Ramos (cell line): ENCODE data around the gene PRH1.

ENCODE experiments used
- in situ Hi-C: fragments of 300-500 bp; cut with MboI; formaldehyde crosslinking; loops from one replicate; pipeline ENCODE4 v1.14.3; 2022; ENCODE audit warnings: low sequenced_read_pairs; ENCODE audit not compliant: unreplicated experiment

PRH1 gene

DNA sequence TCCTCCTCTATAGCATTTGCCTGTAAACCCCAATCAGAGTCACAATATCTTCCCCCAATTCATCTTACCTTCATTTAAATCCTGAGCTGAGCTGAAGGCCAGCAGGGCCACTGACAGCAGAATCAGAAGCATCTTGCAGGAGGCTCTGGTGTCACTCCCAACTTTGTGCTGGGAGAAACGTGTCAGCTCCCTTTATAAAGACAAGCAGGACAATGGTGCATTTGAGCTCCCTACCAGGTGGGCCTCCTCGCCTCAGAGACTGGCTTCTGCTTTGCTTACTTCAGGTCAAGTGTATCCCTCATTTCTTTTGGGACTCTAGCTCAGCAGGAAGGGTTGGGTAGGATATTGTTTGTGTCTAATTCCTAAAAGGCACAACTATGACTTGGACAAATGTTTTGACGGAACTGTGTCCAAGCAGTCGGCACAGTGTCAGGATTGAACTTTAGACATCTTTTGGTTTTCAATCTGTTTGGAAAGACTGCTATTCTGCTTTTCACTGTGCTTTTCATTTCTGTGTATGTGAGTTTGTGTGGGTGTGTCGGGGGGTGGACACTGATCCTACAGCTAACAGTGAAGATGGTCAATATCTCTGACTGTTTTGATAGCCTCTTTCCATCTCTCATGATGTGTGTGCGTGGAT, at the start of gene PRH1:
PRH1 (minus strand) TSS at position 170 of the 640 bp plus-strand sequence; CDS start at position 132, 38 bp downstream.
- in situ Hi-C loops = no loop called here

DNA sequence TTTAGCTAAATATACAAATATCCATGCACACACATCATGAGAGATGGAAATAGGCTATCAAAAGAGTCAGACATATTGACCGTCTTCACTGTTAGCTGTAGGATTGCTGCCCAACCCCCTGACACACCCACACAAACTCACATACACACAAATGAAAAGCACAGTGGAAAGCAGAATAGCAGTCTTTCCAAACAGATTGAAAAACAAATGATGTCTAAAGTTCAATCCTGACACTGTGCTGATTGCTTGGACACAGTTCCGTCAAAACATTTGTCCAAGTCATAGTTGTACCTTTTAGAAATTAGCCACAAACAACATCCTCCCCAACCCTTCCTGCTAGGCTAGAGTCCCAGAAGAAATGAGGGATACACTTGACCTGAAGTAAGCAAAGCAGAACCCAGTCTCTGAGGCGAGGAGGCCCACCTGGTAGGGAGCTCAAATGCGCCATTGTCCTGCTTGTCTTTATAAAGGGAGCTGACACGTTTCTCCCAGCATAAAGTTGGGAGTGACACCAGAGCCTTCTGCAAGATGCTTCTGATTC, 44.8 kb upstream of the PRH1 start, which contains the start of gene PRH2:
PRH2 (plus strand) TSS at position 491 of the 541 bp plus-strand sequence; CDS start at position 529, 38 bp downstream.
- in situ Hi-C loops = no loop called here

DNA sequence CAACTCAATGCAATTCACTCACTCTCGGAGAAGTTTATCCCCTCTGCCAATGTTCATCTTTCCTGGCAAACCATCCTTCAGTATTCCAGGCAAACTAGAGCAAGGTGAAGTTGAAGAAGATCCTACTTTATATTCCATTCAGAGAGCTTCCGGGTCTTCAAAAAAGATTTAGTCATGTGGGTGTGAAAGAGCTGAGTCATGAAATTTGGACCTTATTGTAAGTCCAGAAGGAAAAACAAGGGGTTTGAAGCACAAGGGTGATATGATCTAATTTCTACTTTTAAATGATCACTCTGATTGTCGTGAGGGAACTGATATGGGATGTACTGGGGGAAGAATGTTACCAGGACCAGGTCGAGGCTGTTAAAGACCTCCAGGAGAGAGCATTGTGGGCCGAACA, 42.2 kb upstream of the PRH1 start:
- in situ Hi-C loops = no loop called here

DNA sequence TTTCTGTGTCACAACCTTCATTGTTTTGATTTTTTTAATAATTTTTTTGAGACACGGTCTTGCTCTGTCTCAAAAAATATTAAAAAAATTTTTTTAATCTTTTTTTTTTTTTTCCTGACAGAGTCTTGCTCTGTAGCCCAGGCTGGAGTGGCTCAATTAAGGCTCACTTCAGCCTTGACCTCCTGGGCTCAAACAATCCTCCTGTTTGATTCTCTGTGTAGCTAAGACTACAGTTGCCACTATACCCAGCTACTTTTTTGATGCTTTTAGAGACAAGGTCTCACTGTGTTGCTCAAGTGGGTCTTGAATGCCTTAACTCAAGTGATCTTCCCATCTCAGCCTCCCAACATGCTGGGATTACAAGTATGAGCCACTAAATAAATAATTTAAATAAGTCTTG, 35.8 kb upstream of the PRH1 start:
- in situ Hi-C loops = no loop called here

DNA sequence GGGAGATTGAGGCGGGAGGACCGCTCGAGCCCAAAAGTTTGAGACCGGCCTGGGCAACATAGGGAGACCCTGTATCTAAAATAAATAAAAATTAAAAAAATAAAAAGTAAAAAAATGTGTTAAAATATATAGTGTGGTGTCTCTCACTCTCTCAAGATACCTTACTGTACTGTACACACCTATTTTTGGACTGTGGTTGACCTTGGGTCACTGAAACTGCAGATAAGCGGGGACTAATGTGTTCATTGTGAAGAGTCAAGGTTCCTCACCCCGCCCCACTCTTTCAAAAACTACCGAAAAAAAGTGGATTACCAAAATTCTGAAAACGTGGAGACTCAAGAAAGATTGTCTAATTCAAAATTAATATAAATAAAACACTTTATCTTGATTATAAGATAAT, 26.3 kb upstream of the PRH1 start:
- in situ Hi-C loops = no loop called here

DNA sequence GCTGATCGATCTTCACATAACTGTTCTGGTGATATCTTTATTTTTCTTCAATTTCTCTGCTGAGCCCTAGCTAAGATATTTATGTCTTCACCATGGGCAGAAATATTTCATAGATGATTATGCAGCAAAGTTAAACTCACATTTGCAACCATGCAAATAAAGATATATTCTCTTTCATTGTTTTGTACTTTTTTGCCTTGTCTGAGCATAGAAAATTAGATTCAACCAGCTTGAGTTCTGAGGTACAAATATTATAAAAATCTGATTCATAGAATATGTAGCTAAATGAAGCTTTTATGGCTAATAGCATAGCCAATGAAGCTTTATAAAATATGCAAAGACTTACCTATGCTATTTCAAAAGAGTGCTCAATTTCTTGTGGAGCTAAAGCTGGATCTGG, 25.4 kb upstream of the PRH1 start, which contains the start of gene TAS2R13:
TAS2R13 (minus strand) TSS at position 101 of the 400 bp plus-strand sequence. CDS start 264 bp downstream, outside the sequence.
- in situ Hi-C loops = no loop called here

DNA sequence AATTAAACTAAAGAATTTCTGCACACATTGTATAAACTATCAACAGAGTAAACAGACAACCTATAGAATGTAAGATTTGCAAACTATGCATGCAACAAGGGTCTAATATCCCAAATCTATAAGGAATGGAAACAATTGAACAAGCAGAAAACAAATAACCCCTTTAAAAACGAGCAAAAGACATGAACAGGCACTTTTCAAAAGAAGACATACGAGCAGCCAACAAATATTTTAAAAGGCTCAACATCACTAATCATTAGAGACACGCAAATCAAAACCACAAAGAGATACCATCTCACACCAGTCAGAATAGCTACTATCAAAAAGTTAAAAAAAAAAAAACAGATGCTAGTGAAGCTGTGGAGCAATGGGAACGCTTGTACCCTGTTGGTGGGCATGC, 20.6 kb upstream of the PRH1 start:
- in situ Hi-C loops = no loop called here

DNA sequence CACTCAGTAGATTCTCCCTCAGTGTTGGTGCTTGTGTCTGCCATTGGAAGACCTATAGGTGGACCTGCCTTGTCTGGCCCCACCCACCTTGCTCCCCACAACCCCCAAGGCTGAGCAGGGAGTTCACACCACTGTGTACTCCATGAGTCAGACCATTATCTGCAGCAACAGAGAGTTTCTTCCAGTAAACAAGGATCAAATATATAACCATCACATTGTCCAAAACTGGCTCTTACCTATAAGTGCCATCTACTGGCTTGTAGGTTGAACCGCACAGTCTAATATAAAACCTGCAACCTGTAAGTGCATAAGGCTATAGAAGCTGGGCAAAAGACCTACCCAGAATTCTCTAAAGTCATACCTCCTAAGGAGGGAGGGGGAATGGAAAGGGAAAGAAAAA, 17.4 kb upstream of the PRH1 start:
- in situ Hi-C loops = no loop called here

DNA sequence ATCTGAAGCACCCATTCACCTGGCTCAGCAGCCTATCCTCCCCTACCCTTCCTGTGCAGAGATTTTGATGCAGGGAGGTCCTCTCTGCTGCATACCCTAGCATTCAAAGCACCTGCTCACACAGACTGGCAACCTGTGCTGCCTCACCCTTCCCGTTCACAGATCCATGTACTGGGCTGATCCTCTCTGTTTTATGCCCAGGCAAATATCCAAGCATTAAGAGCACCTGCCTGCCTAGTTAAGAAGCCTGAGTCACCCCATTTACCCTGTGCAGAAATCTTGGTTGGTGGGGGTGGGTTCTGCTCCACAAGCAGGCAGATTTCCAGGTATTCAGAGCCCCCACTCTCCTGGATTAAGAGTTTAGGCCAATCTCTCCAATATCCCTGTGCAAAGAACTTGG, 16.9 kb upstream of the PRH1 start:
- in situ Hi-C loops = no loop called here

DNA sequence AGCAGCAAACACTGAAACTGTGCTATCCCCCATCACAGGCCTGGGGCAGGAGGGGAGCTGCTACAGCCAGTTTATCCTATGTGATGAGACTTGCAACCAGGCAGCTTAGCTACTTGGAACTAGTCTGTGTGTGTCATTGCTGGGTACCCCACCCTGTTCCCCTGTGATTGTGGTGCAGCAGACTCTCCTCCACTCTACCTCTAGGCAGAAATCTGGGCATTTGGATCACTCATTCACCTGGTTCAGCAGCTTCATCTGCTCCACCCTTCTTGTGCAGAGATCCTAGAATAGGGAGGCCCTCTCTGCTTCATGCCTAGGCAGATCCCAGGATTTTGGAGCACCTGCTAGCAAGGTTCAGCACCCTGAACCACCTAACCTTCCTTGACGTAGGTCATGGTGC, 16.5 kb upstream of the PRH1 start:
- in situ Hi-C loops = no loop called here

DNA sequence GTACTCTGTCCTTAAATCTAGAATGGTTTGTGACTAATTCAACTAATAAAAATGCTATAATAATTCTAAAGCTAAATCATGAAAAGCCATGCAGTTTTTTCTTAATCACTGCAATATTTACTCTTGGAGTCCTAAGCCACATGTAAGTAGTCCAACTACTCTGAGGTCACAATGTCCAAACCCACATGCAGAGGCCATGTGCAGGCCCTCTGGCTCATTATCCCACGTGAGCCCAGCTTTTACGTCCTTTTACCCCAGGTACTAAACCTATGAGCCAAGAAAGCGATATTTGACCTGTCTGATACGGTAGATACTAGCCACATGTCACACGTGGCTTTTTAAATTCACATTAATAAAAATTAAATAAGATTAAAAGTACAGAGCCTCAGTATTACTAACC, 12.8 kb upstream of the PRH1 start:
- in situ Hi-C loops = no loop called here

DNA sequence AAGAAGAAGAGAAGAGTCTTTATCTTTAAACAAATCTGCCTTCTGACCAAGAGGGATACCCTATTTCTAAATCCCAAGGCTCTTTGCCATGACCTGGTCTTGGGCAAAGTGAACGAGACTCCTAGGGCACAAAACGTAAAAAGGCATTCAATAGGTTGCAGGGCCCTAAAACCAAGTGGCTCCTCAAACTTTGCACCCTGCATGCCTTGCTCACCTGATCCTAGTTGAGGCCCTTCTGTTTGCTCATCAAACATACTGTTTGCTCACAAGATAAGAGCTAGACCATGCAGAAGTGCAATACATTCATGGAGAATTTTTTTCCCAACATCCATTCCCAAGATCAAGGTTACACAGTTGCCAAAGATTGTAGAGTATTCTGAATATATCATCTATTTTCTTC, 7.9 kb upstream of the PRH1 start:
- in situ Hi-C loops = no loop called here

DNA sequence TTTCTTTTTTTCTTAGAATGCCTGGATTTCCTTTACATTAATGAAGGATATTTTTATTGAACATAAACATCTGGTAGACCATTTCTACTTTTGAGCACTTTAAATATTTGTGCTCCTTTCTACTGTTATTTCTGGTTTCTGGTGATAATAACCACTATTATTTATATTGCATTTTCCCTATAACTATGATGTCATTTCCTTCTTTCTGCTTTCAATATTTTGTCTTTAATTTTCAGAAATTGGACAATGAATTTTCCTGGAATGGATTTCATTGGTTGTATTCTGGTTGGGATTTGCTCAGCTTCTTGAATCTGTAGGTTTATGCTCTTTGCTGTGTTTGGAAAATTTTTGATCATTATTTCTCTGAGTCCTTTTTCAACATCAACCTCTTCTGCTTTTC, 5.2 kb upstream of the PRH1 start:
- in situ Hi-C loops = no loop called here

DNA sequence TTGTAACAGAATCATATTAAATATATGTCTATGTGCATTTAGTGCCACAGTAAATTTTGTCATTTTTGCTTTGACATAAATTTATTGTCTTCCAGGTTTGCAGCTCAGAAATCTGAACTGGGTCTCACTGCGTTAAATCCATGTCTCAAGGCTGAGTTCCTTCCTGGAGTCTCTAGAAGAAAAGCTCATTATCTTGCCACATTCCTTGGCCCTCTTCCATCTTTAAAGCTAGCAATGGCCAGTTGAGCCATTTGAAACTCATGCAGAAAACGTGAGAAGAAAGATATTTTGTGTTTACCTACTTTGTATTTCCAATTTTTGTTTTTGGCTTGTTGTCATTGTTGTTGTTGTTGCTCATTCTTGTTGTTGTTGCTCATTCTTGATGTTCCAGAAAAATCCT, 10.7 kb downstream of the PRH1 start:
- in situ Hi-C loops = no loop called here

DNA sequence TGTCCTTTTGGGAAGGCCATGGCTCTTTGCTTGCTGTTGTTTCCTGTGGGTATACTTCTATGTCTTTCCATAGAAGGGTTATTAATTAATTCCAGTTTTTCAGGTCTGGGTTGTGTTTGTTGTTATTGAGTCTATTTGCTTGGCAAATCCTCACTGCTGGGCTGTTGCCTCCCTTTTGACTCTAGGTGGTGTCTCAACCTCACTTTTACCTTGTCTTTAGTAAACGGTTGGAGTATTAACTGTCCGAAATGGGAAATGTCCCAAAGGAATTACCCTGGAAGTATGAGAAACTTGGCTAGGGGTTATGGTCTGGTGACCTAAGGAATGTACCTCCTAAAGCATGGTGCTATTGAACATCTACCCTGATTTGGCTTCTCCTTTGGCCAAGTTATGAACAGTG, 16.7 kb downstream of the PRH1 start:
- in situ Hi-C loops = no loop called here

DNA sequence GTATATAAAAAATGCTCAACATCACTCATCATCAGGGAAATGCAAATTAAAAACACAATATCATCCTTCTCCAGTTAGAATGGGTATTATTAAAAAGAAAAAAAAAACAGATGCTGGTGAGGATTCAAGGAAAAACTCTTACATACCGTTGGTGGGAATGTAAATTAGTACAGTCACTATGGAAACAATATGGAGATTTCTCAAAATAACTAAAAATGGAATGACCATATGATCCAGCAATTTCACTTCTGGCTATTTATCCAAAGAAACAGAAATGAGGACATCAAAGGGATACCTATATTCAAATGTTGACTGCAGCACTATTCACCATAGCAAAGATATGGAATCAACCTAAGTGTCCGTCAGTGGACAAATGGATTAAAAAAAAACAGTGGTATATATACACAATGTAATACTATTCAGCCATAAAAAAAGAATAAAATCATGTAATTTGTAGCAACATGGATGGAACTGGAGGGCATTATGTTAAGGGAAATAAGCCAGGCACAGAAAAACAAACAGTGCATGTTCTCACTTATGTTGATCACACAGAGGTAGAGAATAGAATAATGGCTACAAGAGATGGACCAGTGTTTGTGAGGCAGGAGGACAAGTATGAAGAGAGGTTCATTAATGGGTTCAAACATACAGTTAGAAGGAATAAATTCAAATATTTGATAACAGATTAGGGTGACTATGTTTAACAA, 20.4 kb downstream of the PRH1 start:
- in situ Hi-C loops = no loop called here

DNA sequence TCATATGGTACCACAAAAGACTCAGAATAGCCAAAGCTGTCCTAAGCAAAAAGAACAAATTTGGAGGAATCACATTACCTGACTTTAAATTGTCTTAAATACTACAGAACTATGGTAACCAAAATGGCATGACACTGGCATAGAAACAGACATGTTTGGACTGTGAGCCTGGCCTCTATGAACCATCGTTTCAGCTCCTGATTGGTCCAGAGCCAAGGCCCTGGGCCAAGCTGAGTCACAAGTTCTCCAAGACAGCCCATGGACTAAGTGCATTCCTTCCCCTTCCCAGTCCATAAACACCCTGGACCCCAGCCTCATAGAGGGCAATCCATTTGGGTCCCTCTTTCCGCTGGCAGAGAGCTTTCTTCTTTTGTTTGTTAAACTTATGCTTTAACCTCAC, 22.7 kb downstream of the PRH1 start:
- in situ Hi-C loops = no loop called here

DNA sequence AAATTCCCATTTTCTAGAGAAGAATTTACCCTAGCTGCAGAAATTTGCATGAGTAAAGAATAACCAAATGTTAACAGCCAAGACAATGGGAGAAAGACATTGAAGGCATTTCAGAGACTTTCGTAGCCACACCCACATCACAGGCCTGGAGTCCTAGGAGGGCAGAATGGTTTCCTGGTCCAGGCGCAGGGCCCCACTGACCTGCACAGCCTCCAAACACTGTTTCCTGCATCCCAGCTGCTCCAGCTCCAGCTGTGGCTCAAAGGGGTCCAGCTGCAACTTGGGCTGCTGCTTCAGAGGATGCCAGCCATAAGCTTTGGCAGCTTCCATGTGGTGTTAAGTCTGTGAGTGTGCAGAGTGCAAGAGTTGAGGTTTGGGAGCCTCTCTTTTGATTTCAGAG, 28.2 kb downstream of the PRH1 start:
- in situ Hi-C loops = no loop called here

DNA sequence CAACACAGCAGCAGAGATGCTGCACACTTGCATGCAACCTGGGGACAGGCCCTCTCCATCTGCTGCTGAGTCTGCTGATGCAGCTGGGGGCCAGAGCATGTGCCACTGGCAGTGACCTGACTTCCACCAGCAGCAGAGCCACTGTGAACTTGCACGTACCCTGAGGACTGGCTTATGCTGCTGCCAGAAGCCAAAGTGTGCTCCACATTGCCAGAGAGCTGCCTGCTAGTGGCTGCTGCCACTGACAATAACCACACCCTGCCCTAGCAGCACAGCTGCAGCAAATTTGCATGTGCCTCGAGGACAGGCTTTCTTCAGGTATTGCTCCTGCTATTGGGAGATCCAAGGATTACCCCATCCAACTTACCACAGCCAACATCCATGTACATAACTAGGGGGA, 30.3 kb downstream of the PRH1 start:
- in situ Hi-C loops = no loop called here

DNA sequence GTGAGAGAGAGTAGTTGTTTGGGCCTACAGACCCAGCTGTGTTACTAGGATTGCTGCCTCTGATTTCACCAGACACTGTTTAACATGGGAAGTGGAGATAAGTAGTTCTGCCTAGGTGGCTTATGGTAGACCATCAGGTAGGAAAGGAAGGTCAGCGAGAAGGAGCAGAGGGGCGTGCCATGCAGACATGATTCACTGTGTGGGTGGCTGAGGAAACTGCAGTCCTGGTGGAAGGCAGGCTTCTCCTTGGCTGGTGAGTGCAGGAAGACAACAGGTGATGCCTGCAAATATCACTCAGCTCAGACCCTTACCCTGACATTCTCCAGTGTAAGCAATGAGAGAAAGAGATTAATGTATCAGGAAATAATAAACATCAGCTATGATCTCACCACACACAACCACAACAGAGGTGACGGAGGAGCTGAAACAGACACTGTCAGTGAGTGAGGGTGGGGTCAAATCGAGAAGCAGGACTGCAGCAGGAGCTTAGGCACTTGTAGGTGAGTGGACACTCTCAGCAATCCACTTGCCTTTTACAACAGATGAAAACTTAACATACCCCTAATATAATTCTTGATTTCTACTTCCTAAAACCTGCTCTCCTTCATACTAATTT, 32.7 kb downstream of the PRH1 start:
- in situ Hi-C loops = no loop called here

DNA sequence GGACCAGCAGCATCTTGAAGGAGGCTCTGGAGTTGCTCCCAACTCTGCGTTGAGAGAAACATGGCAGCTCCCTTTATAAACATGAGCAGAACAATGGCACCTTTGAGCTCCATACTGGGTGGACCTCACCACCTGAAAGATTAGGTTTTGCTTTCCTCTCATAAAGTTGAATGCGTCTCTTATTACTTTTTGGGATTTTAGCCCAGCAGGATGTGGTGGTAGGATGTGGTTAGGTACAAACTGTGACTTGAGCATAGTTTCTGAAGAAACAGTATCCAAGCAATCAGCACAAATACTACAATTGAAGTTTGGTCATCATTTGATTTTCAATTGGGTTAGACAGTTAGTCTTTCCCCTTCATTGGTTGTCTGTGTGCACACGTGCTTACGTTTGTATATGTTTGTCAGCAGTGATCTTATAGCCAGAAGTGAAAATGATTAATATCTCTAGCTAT, 34.6 kb downstream of the PRH1 start, which contains the start of gene PRR4:
PRR4 (minus strand) TSS at position 51 of the 454 bp plus-strand sequence; CDS start at position 13, 38 bp downstream.
- in situ Hi-C loops = no loop called here
